Panc1 (cell line): ENCODE results near the gene KCNIP4. TPM values are rescaled to one million over a fixed set of nuclear protein-coding genes. Genes with fewer than 3 reads are reported as not detected.

Source experiments
- ATAC-seq: fragments of 200-7000 bp; cut with Tn5 transposase; 2 replicates; pipeline ENCODE4 v1.9.1; 2020; ENCODE audit warnings: mild to moderate bottlenecking, moderate library complexity
- BruUV-seq: library from RNA; stranded (reverse); fragments of 400-500 nt; replicated peaks from 2 replicates; lab custom pipeline; 2021; lab: Mats Ljungman, UMichigan
- CTCF ChIA-PET: fragments of 300-600 bp; sonication (Branson Sonifier 250); formaldehyde crosslinking; loops from one replicate; lab custom pipeline; 2022; ENCODE audit warnings: antibody characterized with exemption; lab: Charles Lee
- POLR2A ChIA-PET: fragments of 300-600 bp; sonication (Branson Sonifier 250); formaldehyde crosslinking; loops from one replicate; lab custom pipeline; 2022; ENCODE audit warnings: antibody characterized with exemption; lab: Charles Lee
- DNase-seq: peaks from one replicate; pipeline ENCODE4 v3.0.0-alpha.2; 2010; ENCODE audit warnings: low read depth, low spot score
- H3K27ac ChIP-seq: 2 replicates; pipeline ENCODE4 v1.5.1; 2011; ENCODE audit warnings: mild to moderate bottlenecking, low read length, inconsistent platforms
- H3K27me3 ChIP-seq: fragments of 200-500 bp; sonication (Bioruptor generic); 2 replicates; pipeline ENCODE4 v1.6.0; 2014; ENCODE audit warnings: low read length, inconsistent platforms; ENCODE audit not compliant: control insufficient read depth, insufficient read depth
- H3K36me3 ChIP-seq: fragments of 200-500 bp; sonication (Bioruptor generic); 2 replicates; pipeline ENCODE4 v1.5.1; 2014; ENCODE audit warnings: inconsistent platforms, mild to moderate bottlenecking, low read length, moderate library complexity; ENCODE audit not compliant: control insufficient read depth, insufficient read depth
- H3K4me1 ChIP-seq: 2 replicates; pipeline ENCODE4 v1.5.1; 2011; ENCODE audit warnings: inconsistent platforms, mild to moderate bottlenecking, low read length, moderate library complexity; ENCODE audit not compliant: control insufficient read depth, insufficient read depth
- H3K4me3 ChIP-seq, 2 experiments: 2 replicates each; pipeline ENCODE4 v1.5.1; 2011 to 2012; ENCODE audit warnings: low read depth in 2 of 2, low read length in 2 of 2, mild to moderate bottlenecking in 2 of 2, inconsistent platforms in 1 of 2, moderate library complexity in 1 of 2
- H3K9me3 ChIP-seq: fragments of 200-500 bp; sonication (Bioruptor generic); 2 replicates; pipeline ENCODE4 v1.5.1; 2014; ENCODE audit warnings: low read depth, mild to moderate bottlenecking, inconsistent platforms, low read length, moderate library complexity; ENCODE audit not compliant: control insufficient read depth, insufficient read depth
- POLR2AphosphoS5 ChIP-seq: IDR thresholded peaks from 2 replicates; pipeline ENCODE4 v1.6.1; 2012; ENCODE audit warnings: mild to moderate bottlenecking, low read depth, low read length, moderate library complexity
- REST ChIP-seq, 2 experiments: IDR thresholded peaks; 2 replicates each; pipeline ENCODE4 v1.6.1; 2011 to 2012; ENCODE audit warnings: low read depth in 2 of 2, control low read depth in 1 of 2, low read length in 1 of 2, mild to moderate bottlenecking in 1 of 2, moderate library complexity in 1 of 2; ENCODE audit not compliant: insufficient read depth in 1 of 2
- SIN3A ChIP-seq: IDR thresholded peaks from 2 replicates; pipeline ENCODE4 v1.6.1; 2012; ENCODE audit warnings: low read depth, mild to moderate bottlenecking, low read length, moderate library complexity, borderline replicate concordance; ENCODE audit not compliant: insufficient read depth
- TCF7L2 ChIP-seq: IDR thresholded peaks from 2 replicates; pipeline ENCODE4 v1.6.1; 2011; ENCODE audit warnings: mild to moderate bottlenecking, low read depth, low read length, inconsistent platforms
- in situ Hi-C: cut with HindIII; loops from 2 replicates; pipeline ENCODE4 v1.10.0; 2016; ENCODE audit warnings: low sequenced_read_pairs, low pct_unique_long_range_greater_than_20kb
- intact Hi-C: fragments of 100-400 bp; cut with micrococcal nuclease; formaldehyde crosslinking; loops from one replicate; pipeline ENCODE4 v1.10.0; 2022; ENCODE audit not compliant: unreplicated experiment
- total RNA-seq: library from RNA; stranded (reverse); gene quantifications from one replicate; pipeline ENCODE4 v1.2.1, GENCODE V29; 2021; ENCODE audit not compliant: unreplicated experiment
- TF ChIP-seq, protein P1 (sequence below): fragments of 450-650 bp; IDR thresholded peaks from 2 replicates; pipeline ENCODE4 v1.5.1; 2017; ENCODE audit warnings: mild to moderate bottlenecking

Gene KCNIP4
- total RNA-seq, 1 experiment from 2014 or later = not detected

DNA sequence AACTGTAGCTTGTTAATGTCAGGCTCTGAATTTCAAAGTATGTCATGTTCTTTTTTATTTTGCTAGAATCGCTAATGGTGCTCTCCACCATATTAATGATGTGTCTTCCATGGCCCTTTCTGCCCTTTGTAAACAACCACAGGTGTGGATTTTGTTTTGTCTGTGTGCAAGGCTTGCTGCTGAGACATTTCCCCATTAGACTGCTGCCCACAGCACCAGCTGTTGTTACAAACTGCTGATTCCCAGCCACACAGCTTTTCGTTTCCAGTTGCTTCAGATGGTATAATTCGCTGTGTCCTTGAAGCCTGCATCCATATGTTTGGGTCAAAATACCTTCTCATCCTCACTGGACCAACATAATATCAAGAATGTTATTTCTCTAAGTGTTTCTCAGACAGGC lies 32.8 kb downstream of the KCNIP4 start:
- Histone ChIP-seq H3K9me3 (no peaks in the 10 kb centered on the region), H3K4me3 (no peak overlapping the region), H3K27me3 (no peaks in the 10 kb centered on the region), H3K36me3 (no peaks in the 10 kb centered on the region), H3K27ac (no peak overlapping the region), H3K4me1 (no peaks in the 10 kb centered on the region)
- intact Hi-C loops = no loop called here
- DNase-seq (no peak), ATAC-seq (no peak)
- TF ChIP-seq, protein P1, sequence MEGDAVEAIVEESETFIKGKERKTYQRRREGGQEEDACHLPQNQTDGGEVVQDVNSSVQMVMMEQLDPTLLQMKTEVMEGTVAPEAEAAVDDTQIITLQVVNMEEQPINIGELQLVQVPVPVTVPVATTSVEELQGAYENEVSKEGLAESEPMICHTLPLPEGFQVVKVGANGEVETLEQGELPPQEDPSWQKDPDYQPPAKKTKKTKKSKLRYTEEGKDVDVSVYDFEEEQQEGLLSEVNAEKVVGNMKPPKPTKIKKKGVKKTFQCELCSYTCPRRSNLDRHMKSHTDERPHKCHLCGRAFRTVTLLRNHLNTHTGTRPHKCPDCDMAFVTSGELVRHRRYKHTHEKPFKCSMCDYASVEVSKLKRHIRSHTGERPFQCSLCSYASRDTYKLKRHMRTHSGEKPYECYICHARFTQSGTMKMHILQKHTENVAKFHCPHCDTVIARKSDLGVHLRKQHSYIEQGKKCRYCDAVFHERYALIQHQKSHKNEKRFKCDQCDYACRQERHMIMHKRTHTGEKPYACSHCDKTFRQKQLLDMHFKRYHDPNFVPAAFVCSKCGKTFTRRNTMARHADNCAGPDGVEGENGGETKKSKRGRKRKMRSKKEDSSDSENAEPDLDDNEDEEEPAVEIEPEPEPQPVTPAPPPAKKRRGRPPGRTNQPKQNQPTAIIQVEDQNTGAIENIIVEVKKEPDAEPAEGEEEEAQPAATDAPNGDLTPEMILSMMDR = no peak
- TF ChIP-seq POLR2AphosphoS5 = no peak
- TF ChIP-seq TCF7L2 = no peak
- no peak for TF ChIP-seq REST (IDR thresholded peaks at IDR 0.05; ENCODE audit: insufficient read depth in 1 of 2, low read depth in 2 of 2, low read length in 1 of 2)
- TF ChIP-seq SIN3A = no peak
- CTCF ChIA-PET = no interaction called here
- in situ Hi-C loops = no loop called here
- no TSS peak for BruUV-seq
- POLR2A ChIA-PET = no interaction called here

DNA sequence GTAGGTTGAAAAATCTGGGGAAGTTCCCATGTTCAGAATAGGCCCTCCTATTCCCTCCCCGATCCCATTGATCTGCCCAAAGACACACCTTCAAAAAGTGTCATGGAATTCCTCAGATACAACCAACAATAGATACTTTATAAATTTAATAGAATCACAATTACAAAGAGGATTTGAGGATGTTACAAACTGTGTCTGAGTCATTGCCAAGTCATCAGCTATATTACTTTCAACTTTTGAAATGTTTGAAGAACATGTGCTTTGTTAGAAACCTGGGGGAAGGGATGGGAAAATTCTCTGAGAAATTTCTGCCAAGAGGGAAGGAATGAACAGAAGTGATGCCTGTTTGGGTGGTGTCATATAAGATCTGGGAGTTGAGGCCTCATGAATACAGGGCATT lies 46.7 kb downstream of the KCNIP4 start:
- CTCF ChIA-PET = no interaction called here
- intact Hi-C loops (no loop called here), in situ Hi-C loops (no loop called here)
- POLR2A ChIA-PET = no interaction called here
- Histone ChIP-seq H3K27me3 (no peaks in the 10 kb centered on the region), H3K36me3 (no peaks in the 10 kb centered on the region), H3K4me1 (no peaks in the 10 kb centered on the region), H3K9me3 (no peaks in the 10 kb centered on the region), H3K4me3 (no peak overlapping the region), H3K27ac (no peak overlapping the region)
- BruUV-seq = no TSS peak
- ATAC-seq = no peak
- no peak for DNase-seq
- TF ChIP-seq SIN3A (no peak), REST (IDR thresholded peaks at IDR 0.05; ENCODE audit: insufficient read depth in 1 of 2, low read depth in 2 of 2, low read length in 1 of 2) (no peak), POLR2AphosphoS5 (no peak), TCF7L2 (no peak)
- TF ChIP-seq, protein P1 = no peak
